Medulla oblongata (tissue), 1 donor: ENCODE measurements around the gene TSR2.
"Not testable (repeated sequence)": the region's sequence is repeated elsewhere in the genome, so short reads cannot be mapped to it uniquely, and the experiment has no call there.

ENCODE experiments used
- DNase-seq: peaks from one replicate; pipeline ENCODE4 v3.0.0-alpha.2; 2015; ENCODE audit errors: extremely low spot score

Gene TSR2

DNA sequence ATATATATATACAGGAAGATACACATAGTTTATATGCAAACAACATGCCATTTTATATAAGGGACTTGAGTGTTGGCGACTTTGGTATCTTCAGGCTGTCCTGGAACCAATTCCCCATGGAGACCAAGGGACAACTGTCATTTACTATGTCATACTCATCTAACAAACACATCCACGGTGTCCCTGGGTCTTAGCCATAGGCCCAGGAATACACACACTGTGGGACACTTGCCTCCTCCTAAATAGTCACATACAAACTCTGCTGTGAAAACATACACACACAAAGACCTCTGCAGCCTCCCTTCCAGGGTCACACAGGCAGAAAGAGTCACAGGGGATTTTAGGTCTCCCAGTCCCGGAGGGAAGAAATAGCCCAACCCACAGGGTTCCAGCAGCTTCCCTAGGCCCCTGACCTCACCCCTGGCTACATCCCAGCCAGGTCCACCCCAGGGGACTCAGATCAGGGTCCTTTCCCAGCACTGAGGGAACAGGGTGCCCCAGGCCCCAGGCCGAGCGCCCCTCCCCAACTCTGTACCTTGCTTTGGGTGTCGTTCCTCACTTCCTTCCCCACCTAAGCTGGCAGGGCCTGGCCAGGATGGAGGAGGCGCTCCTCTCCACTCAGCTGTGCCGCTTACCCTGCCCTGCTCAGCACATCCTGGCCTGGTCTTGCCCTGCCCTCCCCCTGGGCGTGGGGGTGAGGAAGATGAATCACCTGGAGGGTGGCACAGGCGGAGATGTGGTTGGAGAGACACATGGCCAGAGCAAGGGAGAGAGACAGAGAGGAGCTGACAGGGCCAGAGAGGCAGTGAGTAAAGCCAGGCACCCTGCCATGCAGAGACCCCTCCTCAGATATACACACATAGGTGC, 34.0 kb downstream of the TSR2 start:
- no peak for DNase-seq

DNA sequence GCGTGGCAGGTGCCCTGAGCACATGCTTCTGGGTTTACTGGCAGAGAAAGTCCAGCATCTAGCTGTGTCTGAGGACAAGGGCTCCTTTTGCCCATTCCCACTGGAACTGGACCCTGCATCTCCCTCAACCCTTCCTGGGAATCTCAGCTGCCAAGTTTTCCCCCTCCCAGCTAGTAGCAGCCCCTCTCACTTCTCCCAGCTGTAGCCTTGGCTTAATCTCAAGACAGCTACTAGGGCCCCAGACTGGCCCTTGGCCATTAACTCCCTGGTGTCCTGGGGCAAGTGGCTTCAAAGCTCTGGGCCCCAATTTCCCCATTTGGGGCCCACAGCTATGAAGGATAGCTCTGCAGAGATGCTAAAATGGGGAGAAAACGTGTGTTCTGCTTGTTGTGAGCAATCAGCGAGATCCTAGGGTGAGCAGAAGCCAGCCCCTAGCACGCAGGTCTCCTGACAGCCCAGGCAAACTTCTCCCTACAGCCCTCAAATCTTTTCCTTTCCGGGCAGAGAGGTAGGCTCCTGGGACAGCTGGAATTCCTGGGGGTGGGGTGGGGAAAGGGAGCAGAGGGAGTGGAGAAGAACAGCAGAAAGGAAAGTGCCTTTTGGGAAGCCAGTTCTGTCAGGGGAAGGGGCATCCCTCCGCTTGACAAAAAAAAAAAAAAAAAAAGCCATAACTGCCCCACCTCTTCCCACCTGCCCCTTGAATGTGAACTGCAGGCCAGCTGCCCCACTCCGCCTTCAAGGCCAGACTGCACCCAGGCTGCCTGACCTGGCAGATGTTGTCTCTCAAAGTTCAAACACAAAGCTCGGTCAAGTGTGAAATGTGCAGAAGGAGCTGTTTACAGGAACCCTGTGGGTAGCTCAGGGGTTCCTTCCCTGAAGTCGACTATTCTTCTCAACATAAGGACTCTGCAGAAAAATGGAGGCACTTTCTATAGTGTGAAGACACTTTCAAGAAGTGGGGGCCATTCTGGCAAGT, 39.2 kb downstream of the TSR2 start:
- no peak for DNase-seq

DNA sequence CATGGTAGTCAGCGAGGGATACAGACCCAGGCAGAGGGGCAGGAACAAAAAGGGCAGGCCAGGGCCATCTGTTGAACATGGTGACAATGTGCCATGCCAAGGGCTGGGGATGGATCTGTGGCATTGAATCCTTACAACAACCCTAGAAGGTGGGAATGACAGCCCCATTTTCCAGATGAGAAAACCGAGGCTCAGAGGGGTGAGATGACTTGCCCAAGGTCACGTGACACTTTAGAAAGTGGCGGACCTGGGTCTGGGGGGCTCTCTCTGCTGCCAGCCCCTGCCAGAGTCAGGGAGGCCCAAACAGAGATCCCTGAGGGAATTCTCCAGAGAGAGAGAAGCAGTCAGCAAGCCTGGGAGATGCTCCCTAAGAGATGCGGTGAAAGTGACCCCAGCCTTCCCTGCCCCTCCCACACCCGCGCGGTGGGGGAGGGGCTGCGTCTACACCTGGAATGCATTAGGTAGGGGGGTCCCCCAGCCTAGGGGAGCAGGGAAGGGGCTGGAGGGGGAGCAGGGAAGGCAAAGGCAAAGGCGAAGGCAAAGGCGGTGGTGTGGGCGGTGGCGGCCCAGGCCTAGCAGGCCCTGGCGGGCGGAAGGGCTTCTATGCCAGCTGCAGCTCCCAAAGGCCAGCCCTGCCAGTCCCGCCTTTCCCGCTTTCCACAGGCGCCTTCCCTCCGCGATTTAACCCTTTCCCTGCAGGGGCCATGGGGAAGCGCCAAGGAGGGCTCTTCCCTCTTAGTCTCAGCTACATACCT, 42.8 kb downstream of the TSR2 start:
- DNase-seq, result no peak

DNA sequence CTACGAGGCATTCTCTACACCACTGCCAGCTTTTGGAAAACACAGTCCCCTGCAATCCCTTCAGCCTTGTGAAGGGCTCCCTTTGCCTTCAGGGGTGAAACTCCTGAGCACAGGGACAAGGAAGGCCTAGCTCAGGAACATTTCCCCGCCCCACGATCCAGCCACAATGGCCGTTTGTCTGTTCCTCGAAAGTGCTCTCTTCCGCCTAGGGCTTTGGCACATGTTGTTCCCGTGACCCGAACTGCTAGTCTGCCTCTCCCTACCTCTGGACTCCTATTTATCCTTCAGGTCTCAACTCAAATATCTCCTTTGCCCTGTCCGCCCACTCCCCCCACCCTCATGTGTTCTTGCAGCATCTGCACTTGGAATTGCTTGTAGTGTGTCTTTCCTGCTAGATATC, 43.7 kb downstream of the TSR2 start:
- peak; percentile 5 for DNase-seq

DNA sequence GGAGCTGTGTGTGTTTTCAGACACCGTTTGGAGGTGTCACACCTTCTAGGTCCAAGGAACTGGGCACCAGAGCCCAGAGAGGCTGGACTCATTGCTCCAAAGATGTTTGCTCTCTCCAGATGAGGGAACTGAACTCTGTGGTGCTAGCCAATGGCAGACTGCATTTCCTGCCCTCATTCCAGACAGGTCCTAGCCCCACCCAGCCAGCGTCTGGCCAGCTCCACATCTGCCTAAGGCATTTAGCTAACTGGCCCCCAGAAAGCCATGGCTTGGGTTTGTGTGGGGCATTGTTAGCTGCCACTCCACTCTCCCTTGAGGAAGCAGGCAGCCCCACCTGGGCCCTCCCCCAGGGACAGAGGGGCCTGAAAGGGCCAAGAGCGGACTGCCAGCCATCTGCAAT, 44.5 kb downstream of the TSR2 start:
- DNase-seq, result no peak

- DNase-seq, result not testable (repeated sequence)
Measured at GRCh38 chrX:54489819-54490218, 49.6 kb downstream of the TSR2 start.

GRCh38 chrX:54492340-54492739, 52.1 kb downstream of the TSR2 start:
- no peak for DNase-seq

- no peak for DNase-seq
Measured at GRCh38 chrX:54494166-54494988, 54.2 kb downstream of the TSR2 start.
